ENCODE data around the gene ABR.

The ABR gene

DNA sequence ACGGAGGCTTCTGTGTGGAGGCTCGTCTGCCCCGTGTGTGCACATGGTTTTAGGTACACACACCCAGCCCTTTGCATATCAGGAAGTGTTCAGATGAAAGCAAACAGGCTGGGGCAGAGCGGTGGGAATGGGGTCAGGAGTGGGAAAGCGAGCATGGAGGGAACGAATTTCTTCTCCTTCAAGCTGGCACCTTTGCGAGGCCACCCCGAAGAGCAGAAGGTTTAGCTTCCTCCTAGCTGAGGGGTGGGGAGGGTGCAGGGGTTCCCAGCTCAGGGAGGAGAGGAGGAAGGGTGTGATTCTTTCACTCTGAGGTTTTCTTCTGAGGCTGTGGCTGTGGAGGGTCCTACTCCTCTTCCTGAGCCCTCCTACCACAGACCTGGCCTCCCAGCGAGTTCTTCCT lies 83.6 kb downstream of the ABR start:
- TF ChIP-seq, protein P1, sequence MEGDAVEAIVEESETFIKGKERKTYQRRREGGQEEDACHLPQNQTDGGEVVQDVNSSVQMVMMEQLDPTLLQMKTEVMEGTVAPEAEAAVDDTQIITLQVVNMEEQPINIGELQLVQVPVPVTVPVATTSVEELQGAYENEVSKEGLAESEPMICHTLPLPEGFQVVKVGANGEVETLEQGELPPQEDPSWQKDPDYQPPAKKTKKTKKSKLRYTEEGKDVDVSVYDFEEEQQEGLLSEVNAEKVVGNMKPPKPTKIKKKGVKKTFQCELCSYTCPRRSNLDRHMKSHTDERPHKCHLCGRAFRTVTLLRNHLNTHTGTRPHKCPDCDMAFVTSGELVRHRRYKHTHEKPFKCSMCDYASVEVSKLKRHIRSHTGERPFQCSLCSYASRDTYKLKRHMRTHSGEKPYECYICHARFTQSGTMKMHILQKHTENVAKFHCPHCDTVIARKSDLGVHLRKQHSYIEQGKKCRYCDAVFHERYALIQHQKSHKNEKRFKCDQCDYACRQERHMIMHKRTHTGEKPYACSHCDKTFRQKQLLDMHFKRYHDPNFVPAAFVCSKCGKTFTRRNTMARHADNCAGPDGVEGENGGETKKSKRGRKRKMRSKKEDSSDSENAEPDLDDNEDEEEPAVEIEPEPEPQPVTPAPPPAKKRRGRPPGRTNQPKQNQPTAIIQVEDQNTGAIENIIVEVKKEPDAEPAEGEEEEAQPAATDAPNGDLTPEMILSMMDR (IDR thresholded peaks at IDR 0.05; ENCODE audit: low read depth, low read length, missing control alignments), result no peak
- H3K4me3 ChIP-seq (ENCODE audit: low read depth, low read length), result no peak overlapping the region
- in situ Hi-C loops (cut with HindIII; ENCODE audit: low sequenced_read_pairs), result no loop called here
- DNase-seq (ENCODE audit: low read depth), result no peak

- no peak for DNase-seq (ENCODE audit: low read depth)
- H3K4me3 ChIP-seq (ENCODE audit: low read depth, low read length), result no peak overlapping the region
- TF ChIP-seq, protein P1 (IDR thresholded peaks at IDR 0.05; ENCODE audit: low read depth, low read length, missing control alignments), result no peak
- in situ Hi-C loops (cut with HindIII; ENCODE audit: low sequenced_read_pairs), result no loop called here
Measured at GRCh38 chr17:1095853-1096173, 84.0 kb downstream of the ABR start.

GRCh38 chr17:1095090-1095852 lies 84.5 kb downstream of the ABR start:
- TF ChIP-seq, protein P1 (IDR thresholded peaks at IDR 0.05; ENCODE audit: low read depth, low read length, missing control alignments), result no peak
- DNase-seq (ENCODE audit: low read depth), result no peak
- in situ Hi-C loops (cut with HindIII; ENCODE audit: low sequenced_read_pairs), result no loop called here

DNA sequence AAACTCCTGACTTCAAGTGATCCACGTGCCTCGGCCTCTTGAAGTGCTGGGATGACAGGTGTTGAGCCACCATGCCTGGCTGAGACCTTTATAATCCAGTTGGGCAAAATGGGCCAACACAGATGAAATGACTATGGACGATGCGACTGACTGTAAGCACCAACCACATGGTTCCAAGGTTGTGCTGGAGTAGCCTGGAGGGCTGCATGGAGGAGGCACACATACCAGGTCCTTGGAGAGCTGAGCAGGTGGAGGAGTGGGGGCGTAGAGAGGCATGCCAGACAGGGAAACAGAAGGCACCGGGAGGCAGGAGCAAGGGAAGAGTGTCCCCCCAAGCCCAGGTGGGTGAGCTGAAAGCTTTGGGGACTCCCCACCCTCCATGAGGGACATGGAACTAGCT lies 85.2 kb downstream of the ABR start:
- in situ Hi-C loops (cut with HindIII; ENCODE audit: low sequenced_read_pairs), result no loop called here
- no peak for DNase-seq (ENCODE audit: low read depth)
- TF ChIP-seq, protein P1 (IDR thresholded peaks at IDR 0.05; ENCODE audit: low read depth, low read length, missing control alignments), result no peak
- H3K4me3 ChIP-seq (ENCODE audit: low read depth, low read length), result no peak overlapping the region

More at GRCh38 chr17:1095090-1095852, 84.5 kb downstream of the ABR start:
- H3K4me3 ChIP-seq (ENCODE audit: low read depth, low read length), result no peak overlapping the region

GRCh38 chr17:1091900-1092299 lies 87.9 kb downstream of the ABR start:
- DNase-seq (ENCODE audit: low read depth), result no peak
- in situ Hi-C loops (cut with HindIII; ENCODE audit: low sequenced_read_pairs), result no loop called here
- no peak overlapping the region for H3K4me3 ChIP-seq (ENCODE audit: low read depth, low read length)
- TF ChIP-seq, protein P1 (IDR thresholded peaks at IDR 0.05; ENCODE audit: low read depth, low read length, missing control alignments), result no peak

GRCh38 chr17:1091190-1091534 lies 88.6 kb downstream of the ABR start:
- TF ChIP-seq, protein P1 (IDR thresholded peaks at IDR 0.05; ENCODE audit: low read depth, low read length, missing control alignments), result no peak
- no peak overlapping the region for H3K4me3 ChIP-seq (ENCODE audit: low read depth, low read length)
- no peak for DNase-seq (ENCODE audit: low read depth)
- in situ Hi-C loops (cut with HindIII; ENCODE audit: low sequenced_read_pairs), result no loop called here
